Medulla oblongata (tissue), 1 donor: ENCODE measurements around the gene MVK.

Experiments
- DNase-seq: peaks from one replicate; pipeline ENCODE4 v3.0.0-alpha.2; 2015; ENCODE audit errors: extremely low spot score

The MVK gene

DNA sequence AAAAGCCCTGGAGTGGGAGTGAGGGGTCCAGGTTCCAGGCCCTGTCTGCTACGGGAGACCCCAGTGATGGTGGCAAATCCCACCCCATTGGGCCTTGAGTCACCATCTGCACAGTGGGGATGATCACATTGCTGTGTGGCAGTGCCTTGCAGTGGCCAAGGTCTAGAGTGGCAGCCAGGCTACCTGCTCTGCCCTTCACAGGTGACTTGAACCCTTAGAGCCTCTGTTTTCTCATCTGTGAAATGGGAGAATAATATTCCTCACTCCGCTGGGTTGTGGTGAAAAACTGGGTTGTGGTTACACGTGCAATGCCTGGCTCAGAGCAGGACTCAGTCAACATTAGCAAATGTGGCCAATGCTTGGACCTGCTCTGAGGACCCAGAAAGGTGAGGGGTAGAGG is 58.2 kb downstream of the MVK start:
- no peak for DNase-seq

DNA sequence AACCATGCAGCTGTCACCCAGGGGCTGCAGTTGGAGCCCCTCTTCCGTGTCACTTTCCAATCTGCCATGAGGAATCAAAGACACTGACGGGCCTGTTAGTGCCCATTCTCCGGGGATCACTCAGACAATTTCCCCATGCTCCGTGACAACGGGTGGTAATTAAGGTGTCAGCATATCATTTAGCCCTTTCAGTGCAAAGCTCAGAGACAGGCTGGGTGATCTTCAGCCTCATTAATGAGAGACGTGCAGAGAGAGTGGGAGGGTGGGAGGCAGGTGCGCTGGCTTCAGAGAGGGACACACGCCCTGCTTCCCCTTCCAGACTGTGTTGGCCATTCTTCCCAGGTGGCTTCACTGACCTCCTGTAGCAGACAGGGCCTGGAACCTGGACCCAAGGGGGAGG is 58.7 kb downstream of the MVK start:
- DNase-seq = no peak

DNA sequence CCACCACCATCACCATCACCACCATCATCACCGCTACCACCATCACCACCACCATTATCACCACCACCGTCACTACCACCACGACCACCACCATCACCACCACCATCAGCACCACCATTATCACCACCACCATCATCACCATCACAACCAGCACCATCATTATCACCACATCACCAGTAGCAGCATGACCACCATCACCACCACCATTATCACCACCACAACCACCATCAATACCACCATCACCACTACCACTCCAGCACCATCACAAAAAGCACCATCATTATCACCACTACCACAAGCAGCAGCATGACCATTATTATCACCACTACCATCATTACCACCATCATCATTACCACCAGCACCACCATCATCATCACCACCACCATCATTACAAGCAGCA is 62.1 kb downstream of the MVK start:
- no peak for DNase-seq

DNA sequence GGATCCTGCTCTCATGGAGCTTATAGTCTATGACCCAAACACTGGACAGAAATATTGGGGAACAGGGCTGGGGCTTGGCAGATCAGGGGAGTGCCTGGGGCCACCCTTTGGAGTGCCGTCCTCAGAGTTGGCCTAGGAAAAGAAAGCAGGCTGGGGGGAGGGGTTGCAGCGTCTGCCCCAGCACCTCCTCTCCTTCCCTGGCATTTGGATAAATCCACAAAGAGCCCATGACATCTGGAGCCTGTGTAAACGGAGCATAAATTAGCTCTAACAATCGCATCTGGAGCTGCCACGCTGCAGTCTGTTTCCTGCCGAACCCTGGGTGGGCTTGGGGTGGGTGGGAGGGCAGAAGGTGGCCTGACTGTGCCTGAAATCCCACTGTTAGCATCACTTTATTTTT is 63.8 kb downstream of the MVK start:
- no peak for DNase-seq

DNA sequence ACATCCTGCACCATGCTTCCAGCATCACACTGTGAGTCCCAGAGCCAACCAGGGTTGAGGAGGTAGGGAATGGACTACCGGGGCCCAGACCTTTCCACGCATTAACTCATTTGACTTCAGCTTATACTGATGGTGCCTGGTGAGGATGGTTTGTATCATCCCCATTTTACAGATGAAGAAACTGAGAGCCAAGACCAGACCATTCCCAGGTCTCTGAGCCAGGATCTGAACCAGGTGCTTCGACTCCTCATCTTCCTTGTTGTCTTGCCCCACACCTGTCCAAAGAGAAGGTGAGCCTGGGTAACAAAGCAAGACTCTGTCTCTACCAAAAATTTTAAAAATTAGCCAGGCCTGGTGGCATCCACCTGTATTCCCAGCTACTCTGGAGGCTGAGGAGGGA is 64.4 kb downstream of the MVK start:
- DNase-seq = no peak

DNA sequence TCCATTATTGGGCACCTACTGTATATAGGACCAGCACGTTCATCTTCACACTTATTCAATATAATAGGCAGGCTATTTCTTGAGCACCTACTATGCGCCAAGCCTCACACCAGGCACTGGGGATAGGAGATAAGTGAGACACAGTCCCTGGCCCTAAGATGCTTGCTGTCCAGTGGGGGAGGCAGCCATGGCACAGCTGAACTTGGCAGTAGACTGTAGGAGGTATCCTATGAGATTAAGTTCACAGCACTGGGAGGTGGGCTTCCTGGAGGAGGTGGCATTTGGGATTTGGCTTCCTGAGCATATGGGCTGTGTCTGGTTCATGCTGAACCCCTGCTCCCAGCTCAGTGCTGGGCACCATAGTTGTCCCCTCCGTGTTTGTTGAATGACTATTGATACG is 65.1 kb downstream of the MVK start:
- no peak for DNase-seq

DNA sequence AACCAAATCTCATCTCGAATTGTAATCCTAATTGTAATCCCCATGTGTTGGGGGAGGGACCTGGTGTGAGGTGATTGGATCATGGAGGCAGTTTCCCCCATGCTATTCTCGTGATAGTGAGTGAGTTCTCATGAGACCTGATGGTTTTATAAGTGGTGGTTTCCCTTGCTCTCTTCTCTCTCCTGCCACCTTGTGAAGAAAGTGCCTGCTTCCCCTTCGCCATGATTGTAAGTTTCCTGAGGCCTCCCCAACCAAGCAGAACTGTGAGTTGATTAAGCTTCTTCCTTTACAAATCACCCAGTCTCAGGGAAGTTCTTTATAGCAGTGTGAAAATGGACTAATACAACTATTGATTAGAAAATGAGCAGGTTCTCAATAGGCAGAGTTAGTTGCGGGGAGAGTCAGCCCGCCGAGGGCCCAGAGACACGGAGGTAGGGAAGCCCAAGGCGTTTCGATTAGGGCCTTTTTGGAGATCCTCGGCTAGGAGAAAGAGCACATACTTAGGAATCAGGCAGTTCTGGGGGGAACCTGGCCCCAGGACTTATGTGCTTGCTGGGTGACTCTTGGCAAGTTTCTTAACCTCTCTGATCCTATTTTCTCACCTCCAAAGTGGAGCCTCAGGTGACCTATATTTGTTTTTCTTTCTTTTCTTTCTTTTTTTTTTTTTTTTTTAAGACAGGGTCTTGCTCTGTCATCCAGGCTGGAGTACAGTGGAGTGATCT is 65.7 kb downstream of the MVK start:
- no peak for DNase-seq

DNA sequence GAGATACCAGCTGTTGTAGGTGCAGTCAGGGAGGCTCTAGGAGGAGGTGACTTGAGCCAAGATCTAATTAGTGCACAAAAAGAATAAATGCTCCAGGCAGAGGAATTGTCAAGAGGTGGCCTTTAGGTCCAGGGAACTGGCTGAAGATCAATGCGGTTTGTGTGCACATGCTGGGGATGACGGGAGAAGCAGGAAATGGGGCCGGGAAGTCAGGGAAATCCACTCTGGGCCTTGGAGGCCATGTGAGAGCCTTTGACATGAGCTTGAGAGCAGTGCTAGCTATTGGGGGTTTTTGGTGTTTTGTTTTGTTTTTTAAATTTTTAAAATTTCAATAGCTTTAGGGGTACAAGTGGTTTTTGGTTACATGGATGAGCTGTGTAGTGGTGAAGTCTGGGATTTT is 67.4 kb downstream of the MVK start:
- no peak for DNase-seq

DNA sequence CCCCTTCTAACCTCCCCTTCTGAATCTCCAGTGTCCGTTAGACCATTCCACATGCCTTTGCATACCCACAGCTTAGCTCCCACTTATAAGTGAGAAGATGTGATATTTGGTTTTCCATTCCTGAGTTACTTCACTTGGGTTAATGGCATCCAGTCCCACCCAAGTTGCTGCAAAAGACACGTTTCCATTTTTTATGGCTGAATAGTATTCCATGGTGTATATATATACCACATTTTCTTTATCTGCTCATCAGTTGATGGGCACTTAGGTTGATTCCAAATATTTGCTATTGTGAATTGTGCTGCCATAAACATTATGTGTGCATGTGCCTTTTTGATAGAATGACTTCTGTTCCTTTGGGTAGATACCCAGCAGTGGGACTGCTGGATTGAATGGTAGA is 67.8 kb downstream of the MVK start:
- DNase-seq = no peak

DNA sequence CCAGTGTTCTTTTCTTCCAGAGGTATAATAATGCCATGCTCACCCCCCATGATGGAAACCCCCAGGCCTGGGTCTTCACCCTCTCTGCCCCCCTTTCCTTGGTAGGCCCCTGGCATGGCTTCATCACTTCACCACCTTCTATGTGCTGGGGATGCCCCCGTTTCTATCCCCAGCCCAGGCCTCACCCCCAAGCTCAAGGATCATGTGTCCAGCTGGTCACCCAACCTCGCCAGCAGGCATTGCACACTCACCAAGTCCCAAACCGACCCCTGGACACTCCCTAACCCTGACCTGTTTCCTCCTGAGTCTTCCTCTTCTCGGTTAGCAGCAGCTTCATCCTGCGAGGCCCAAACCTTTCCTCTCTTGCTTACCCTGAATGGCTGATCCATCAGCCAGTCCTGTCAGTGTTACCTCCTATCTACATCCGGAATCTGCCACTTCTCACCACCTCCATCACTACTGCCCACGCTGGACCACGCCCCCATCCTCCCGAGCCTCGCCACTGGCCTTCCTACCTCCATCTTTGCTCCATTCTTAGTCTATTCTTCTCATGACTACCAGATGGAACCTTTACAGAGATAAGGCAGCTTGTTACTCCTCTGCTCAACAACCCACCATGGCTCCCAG is 69.0 kb downstream of the MVK start:
- no peak for DNase-seq

DNA sequence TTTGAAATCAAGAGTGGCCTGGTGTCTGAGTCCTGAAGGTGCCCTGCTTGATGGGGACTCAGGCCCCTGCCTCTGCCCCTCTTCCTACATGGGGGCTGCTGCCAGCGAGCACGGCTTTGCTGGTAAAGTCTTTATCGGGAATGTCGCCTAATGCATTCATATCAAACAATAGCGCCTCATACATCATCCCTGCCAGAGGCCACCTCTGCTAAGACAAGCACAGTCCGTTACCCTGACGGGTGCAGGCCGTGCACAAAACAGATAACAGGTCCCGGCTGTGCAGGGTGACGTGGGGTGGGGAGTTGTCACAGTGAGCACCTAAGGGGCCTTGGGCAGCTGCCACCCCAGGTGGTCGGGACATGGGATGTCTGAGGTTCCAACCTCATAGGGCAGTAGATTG is 71.6 kb downstream of the MVK start:
- DNase-seq = no peak

DNA sequence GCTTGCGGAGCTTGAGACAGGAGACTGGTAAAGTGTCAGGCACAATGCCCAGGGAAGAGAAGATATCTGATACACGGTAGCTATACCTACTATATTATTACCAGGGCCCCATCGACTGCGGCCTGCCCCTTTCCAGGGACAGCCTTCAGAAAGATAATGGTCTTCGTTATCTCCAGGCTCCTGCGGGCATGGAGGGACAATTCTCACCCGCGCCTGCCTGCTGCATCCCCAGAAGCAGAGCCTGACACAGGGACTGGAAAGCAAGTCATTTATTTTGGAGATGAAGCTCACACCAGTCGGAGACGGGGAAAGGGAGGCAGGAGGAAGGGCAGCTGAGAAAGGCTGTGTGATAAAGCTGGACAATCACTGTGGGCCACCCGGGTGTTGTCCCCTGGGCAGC is 72.1 kb downstream of the MVK start:
- no peak for DNase-seq
